ENCODE data around the gene KCTD10.

GRCh38 chr12:109497675-109498074 lies 20.6 kb upstream of the KCTD10 start:
- TF ChIP-seq CTCF (IDR thresholded peaks at IDR 0.05; ENCODE audit: low read length) (no peak), EZH2 (IDR thresholded peaks at IDR 0.05; ENCODE audit: borderline replicate concordance, low read length) (no peak)

Measured in OCI-LY1 (cell line).